IMR-90 (cell line): ENCODE data around the gene HCFC1R1. TPM values are rescaled to one million over a fixed set of nuclear protein-coding genes. Genes with fewer than 3 reads are reported as not detected.

Experiments
- ATAC-seq: fragments of 200-7000 bp; cut with Tn5 transposase; 2 replicates; pipeline ENCODE4 v1.9.1; 2020; ENCODE audit warnings: low read depth, mild to moderate bottlenecking, moderate library complexity
- BruUV-seq: library from RNA; stranded (reverse); fragments of 400-500 nt; replicated peaks from 2 replicates; lab custom pipeline; 2021; lab: Mats Ljungman, UMichigan
- CTCF ChIA-PET: fragments of 300-600 bp; formaldehyde crosslinking; extraction: SDS; loops from one replicate; lab custom pipeline; 2021; ENCODE audit warnings: antibody characterized with exemption; lab: Yijun Ruan, JAX
- POLR2A ChIA-PET: fragments of 300-600 bp; sonication (Branson Sonifier 250); formaldehyde crosslinking; loops from one replicate; lab custom pipeline; 2022; ENCODE audit warnings: antibody characterized with exemption; ENCODE audit not compliant: unreplicated experiment; lab: Charles Lee
- DNase-seq: peaks from one replicate; pipeline ENCODE4 v3.0.0; 2013
- H2AFZ ChIP-seq: replicated peaks from 2 replicates; pipeline ENCODE3; 2013; ENCODE audit warnings: low read length, mild to moderate bottlenecking; ENCODE audit not compliant: poor library complexity
- H2AK5ac ChIP-seq: 2 replicates; pipeline ENCODE4 v1.6.1; 2013; ENCODE audit warnings: low read depth, low read length, inconsistent platforms
- H2AK9ac ChIP-seq: replicated peaks from 2 replicates; pipeline ENCODE3; 2013; ENCODE audit warnings: mild to moderate bottlenecking, low read depth, low read length, moderate library complexity; ENCODE audit not compliant: poor library complexity
- H2BK120ac ChIP-seq: 2 replicates; pipeline ENCODE4 v1.6.1; 2013; ENCODE audit warnings: low read depth, low read length, inconsistent platforms
- H2BK15ac ChIP-seq: 3 replicates; pipeline ENCODE4 v1.6.1; 2013; ENCODE audit warnings: low read depth, low read length, inconsistent platforms
- H2BK20ac ChIP-seq: 2 replicates; pipeline ENCODE4 v1.6.1; 2013; ENCODE audit warnings: low read depth, mild to moderate bottlenecking, inconsistent platforms, low read length, moderate library complexity
- H2BK5ac ChIP-seq: 2 replicates; pipeline ENCODE4 v1.6.1; 2013; ENCODE audit warnings: mild to moderate bottlenecking, low read depth, low read length, inconsistent platforms; ENCODE audit not compliant: poor library complexity, severe bottlenecking
- H3K14ac ChIP-seq: replicated peaks from 2 replicates; pipeline ENCODE4 v1.6.1; 2013; ENCODE audit warnings: low read depth, low read length, inconsistent platforms
- H3K18ac ChIP-seq: 2 replicates; pipeline ENCODE4 v1.6.1; 2013; ENCODE audit warnings: low read depth, low read length, control low read depth
- H3K23ac ChIP-seq: 2 replicates; pipeline ENCODE4 v1.6.1; 2013; ENCODE audit warnings: low read depth, low read length, inconsistent platforms
- H3K27ac ChIP-seq: 2 replicates; pipeline ENCODE4 v1.5.1; 2013; ENCODE audit warnings: mild to moderate bottlenecking, control low read depth, low read length; ENCODE audit not compliant: insufficient read depth
- H3K27me3 ChIP-seq: 2 replicates; pipeline ENCODE4 v1.6.1; 2013; ENCODE audit warnings: low read length; ENCODE audit not compliant: control insufficient read depth, insufficient read depth
- H3K36me3 ChIP-seq: 2 replicates; pipeline ENCODE4 v1.6.1; 2013; ENCODE audit warnings: low read length, mixed read lengths; ENCODE audit not compliant: control insufficient read depth, insufficient read depth
- H3K4ac ChIP-seq: 2 replicates; pipeline ENCODE4 v1.6.1; 2013; ENCODE audit warnings: low read depth, low read length, inconsistent platforms
- H3K4me1 ChIP-seq: 2 replicates; pipeline ENCODE4 v1.6.1; 2013; ENCODE audit warnings: low read length, mixed read lengths; ENCODE audit not compliant: control insufficient read depth, insufficient read depth
- H3K4me2 ChIP-seq: 2 replicates; pipeline ENCODE4 v1.6.1; 2013; ENCODE audit warnings: low read depth, mild to moderate bottlenecking, control low read depth, low read length, moderate library complexity
- H3K4me3 ChIP-seq: 2 replicates; pipeline ENCODE4 v1.5.1; 2013; ENCODE audit warnings: low read depth, mild to moderate bottlenecking, control low read depth, low read length, moderate library complexity; ENCODE audit not compliant: insufficient read depth
- H3K56ac ChIP-seq: 2 replicates; pipeline ENCODE4 v1.6.1; 2013; ENCODE audit warnings: low read length, inconsistent platforms; ENCODE audit not compliant: insufficient read depth; ENCODE audit errors: extremely low read depth
- H3K79me1 ChIP-seq, 2 experiments: 2 replicates each; pipeline ENCODE4 v1.6.1; 2013; ENCODE audit warnings: low read length in 2 of 2, inconsistent platforms in 1 of 2, low read depth in 1 of 2
- H3K9ac ChIP-seq: 2 replicates; pipeline ENCODE4 v1.6.1; 2013; ENCODE audit warnings: low read depth, low read length, control low read depth
- H3K9me1 ChIP-seq: 2 replicates; pipeline ENCODE4 v1.6.1; 2013; ENCODE audit warnings: low read length, inconsistent platforms; ENCODE audit not compliant: insufficient read depth
- H3K9me3 ChIP-seq: 2 replicates; pipeline ENCODE4 v1.6.1; 2013; ENCODE audit warnings: low read length; ENCODE audit not compliant: control insufficient read depth, insufficient read depth
- H4K20me1 ChIP-seq: 2 replicates; pipeline ENCODE4 v1.6.1; 2013; ENCODE audit warnings: low read length, inconsistent platforms; ENCODE audit not compliant: insufficient read depth
- H4K5ac ChIP-seq: 2 replicates; pipeline ENCODE4 v1.6.1; 2013; ENCODE audit warnings: mild to moderate bottlenecking, low read depth, low read length, control low read depth
- H4K8ac ChIP-seq, 2 experiments: 2 replicates each; pipeline ENCODE4 v1.6.1; 2013; ENCODE audit warnings: low read depth in 2 of 2, low read length in 2 of 2, control low read depth in 1 of 2, inconsistent platforms in 1 of 2
- H4K91ac ChIP-seq: 2 replicates; pipeline ENCODE4 v1.6.1; 2013; ENCODE audit warnings: low read depth, low read length, inconsistent platforms; ENCODE audit not compliant: insufficient read depth
- CEBPB ChIP-seq: IDR thresholded peaks from 2 replicates; pipeline ENCODE4 v1.6.1; 2012; ENCODE audit warnings: low read depth, low read length, improper control_type of control experiment
- ELK1 ChIP-seq: fragments of 150-350 bp; IDR thresholded peaks from 2 replicates; pipeline ENCODE4 v1.6.1; 2016; ENCODE audit warnings: low read depth, mild to moderate bottlenecking, low read length, moderate library complexity, borderline replicate concordance
- FOS ChIP-seq: fragments of 150-350 bp; IDR thresholded peaks from 2 replicates; pipeline ENCODE4 v1.6.1; 2016; ENCODE audit warnings: low read depth, low read length
- MAFK ChIP-seq: IDR thresholded peaks from 2 replicates; pipeline ENCODE4 v1.6.1; 2012; ENCODE audit warnings: low read depth, low read length, improper control_type of control experiment
- MAZ ChIP-seq: IDR thresholded peaks from 2 replicates; pipeline ENCODE4 v1.6.1; 2012; ENCODE audit warnings: low read depth, mild to moderate bottlenecking, low read length, improper control_type of control experiment, moderate library complexity, borderline replicate concordance
- MXI1 ChIP-seq: IDR thresholded peaks from 2 replicates; pipeline ENCODE4 v1.6.1; 2012; ENCODE audit warnings: low read depth, mild to moderate bottlenecking, low read length, moderate library complexity, borderline replicate concordance
- NFE2L2 ChIP-seq: fragments of 150-350 bp; IDR thresholded peaks from 2 replicates; pipeline ENCODE4 v1.6.1; 2016; ENCODE audit warnings: low read depth, mild to moderate bottlenecking, low read length
- POLR2A ChIP-seq: IDR thresholded peaks from 2 replicates; pipeline ENCODE4 v1.6.1; 2012; ENCODE audit warnings: mild to moderate bottlenecking, low read depth, low read length
- RCOR1 ChIP-seq: IDR thresholded peaks from 2 replicates; pipeline ENCODE4 v1.6.1; 2012; ENCODE audit warnings: mild to moderate bottlenecking, low read length, improper control_type of control experiment; ENCODE audit not compliant: insufficient replicate concordance
- RFX5 ChIP-seq: IDR thresholded peaks from 2 replicates; pipeline ENCODE4 v1.8.0; 2012; ENCODE audit warnings: low read depth, mild to moderate bottlenecking, low read length, moderate library complexity
- USF2 ChIP-seq: fragments of 150-350 bp; IDR thresholded peaks from 2 replicates; pipeline ENCODE4 v1.6.1; 2017; ENCODE audit warnings: mild to moderate bottlenecking, antibody characterized with exemption, low read length, low read depth
- WGBS, 2 experiments: methylation state at CpG; one replicate each; pipeline versions ENCODE4 v1.1.5 to v1.1.7; 2013; ENCODE audit warnings: missing lambda C conversion rate in 2 of 2; ENCODE audit not compliant: insufficient read length in 1 of 2; ENCODE audit errors: extremely low coverage in 2 of 2; 5-methylcytosine and 5-hydroxymethylcytosine counted together
- dilution Hi-C: fragments of 300-500 bp; cut with HindIII; formaldehyde crosslinking; loops from one replicate; pipeline ENCODE4 v1.14.3; 2018; ENCODE audit warnings: low sequenced_read_pairs; ENCODE audit not compliant: unreplicated experiment
- in situ Hi-C: fragments of 300-500 bp; cut with MboI; formaldehyde crosslinking; loops from 3 replicates; pipeline ENCODE4 v1.14.3; 2019; ENCODE audit warnings: low sequenced_read_pairs, inconsistent platforms, mixed read lengths
- intact Hi-C: fragments of 100-400 bp; cut with micrococcal nuclease; formaldehyde crosslinking; loops from 2 replicates; pipeline ENCODE4 v1.10.0; 2022
- polyA plus RNA-seq, 3 experiments: library from polyadenylated mRNA; depleted of rRNA; stranded (reverse); fragments of >200 nt; gene quantifications; 2 replicates each; pipeline ENCODE4 v1.2.3, GENCODE V29; 2012; ENCODE audit warnings: low replicate concordance in 1 of 3
- total RNA-seq: library from RNA; depleted of rRNA; stranded (reverse); fragments of >200 nt; gene quantifications from 2 replicates; pipeline ENCODE4 v1.2.3, GENCODE V29; 2012

The HCFC1R1 gene
- total and polyA plus RNA-seq, 2 of the 4 experiments (the other 2 are of a cell fraction), result 7.2 to 57.9 TPM

GRCh38 chr16:3065069-3065741, 41.5 kb upstream of the HCFC1R1 start, which contains the start of gene IL32:
Gene IL32, plus strand, starts transcription at chr16:3065640. Its CDS starts 172 bp downstream, at chr16:3065812.
- Histone ChIP-seq H3K23ac (peak within 1 kb of the TSS; percentile 60), H4K91ac (peak within 1 kb of the TSS; percentile 88), H2AK9ac (peak within 1 kb of the TSS; percentile 99), H4K20me1 (no peaks in the 10 kb centered on the region), H2BK15ac (peak within 1 kb of the TSS; percentile 96; the same call in 2 of the 3 replicates), H3K4me1 (peaks cover 12% of the 10 kb centered on the region), H2BK5ac (peak within 1 kb of the TSS; percentile 80), H3K4ac (peak within 1 kb of the TSS; percentile 81), H3K27me3 (no peaks in the 10 kb centered on the region; the same call in 1 of the 2 replicates), H2BK120ac (peak within 1 kb of the TSS; percentile 87), H3K4me3 (peak within 1 kb of the TSS; percentile 47; the same call in 1 of the 2 replicates), H3K9ac (peak within 1 kb of the TSS; percentile 55; the same call in 1 of the 2 replicates), H4K5ac (peak within 1 kb of the TSS; percentile 81), H2AK5ac (peak within 1 kb of the TSS; percentile 97), H2AFZ (peak within 1 kb of the TSS; percentile 98), H3K4me2 (peak within 1 kb of the TSS; percentile 53), H4K8ac (peak within 1 kb of the TSS; percentile 74 to 92), H3K9me1 (peaks cover 18% of the 10 kb centered on the region), H3K27ac (peak within 1 kb of the TSS; percentile 41; the same call in 1 of the 2 replicates), H3K18ac (peak within 1 kb of the TSS; percentile 38), H3K36me3 (no peaks in the 10 kb centered on the region), H3K56ac (peak within 1 kb of the TSS; percentile 64), H3K79me1 (peaks cover 6 to 19% of the 10 kb centered on the region in 2 experiments; a peak in 2 of 4 replicates), H3K9me3 (no peaks in the 10 kb centered on the region), H2BK20ac (peak within 1 kb of the TSS; percentile 82), H3K14ac (peak within 1 kb of the TSS; percentile 87)
- POLR2A ChIA-PET, result no interaction called here
- no peak for TF ChIP-seq RFX5
- TF ChIP-seq POLR2A, result peak; percentile 70
- TF ChIP-seq ELK1, result no peak
- no peak for TF ChIP-seq RCOR1
- TF ChIP-seq USF2, result peak; percentile 5; the same call in 1 of the 2 replicates
- no peak for TF ChIP-seq MAFK
- no peak for TF ChIP-seq CEBPB
- peak; percentile 85; the same call in 1 of the 2 replicates for TF ChIP-seq MAZ
- TF ChIP-seq FOS, result no peak
- TF ChIP-seq NFE2L2, result no peak
- no peak for TF ChIP-seq MXI1
- dilution Hi-C loops, result no loop called here
- peak; percentile 94 for DNase-seq
- BruUV-seq, result no TSS peak
- intact Hi-C loops, result no loop called here
- ATAC-seq, result peak; percentile 91
- in situ Hi-C loops, result no loop called here
- CTCF ChIA-PET, result no interaction called here
- 76% methylated on average over 4 of the region's 13 CpGs; no CpG with 5 or more reads in 1 of the 2 experiments for WGBS, 2 experiments
